Ascending aorta (tissue), 2 donors: Measurements from ENCODE around the gene LARGE1. TPM values are rescaled to one million over a fixed set of nuclear protein-coding genes. Genes with fewer than 3 reads are reported as not detected.
"Not testable (repeated sequence)": the region's sequence is repeated elsewhere in the genome, so short reads cannot be mapped to it uniquely, and the experiment has no call there.

ENCODE experiments used
- DNase-seq, 2 donors: peaks; one replicate each; pipeline ENCODE4 v3.0.0-alpha.2; 2019; ENCODE audit warnings: low spot score in 2 of 2
- H3K27ac ChIP-seq, 2 donors: fragments of 200-600 bp; sonication (generic); one replicate each; pipeline ENCODE4 v1.5.1; 2016 to 2017; ENCODE audit warnings: mild to moderate bottlenecking in 1 of 2
- H3K27me3 ChIP-seq: fragments of 200-600 bp; sonication (generic); one replicate; pipeline ENCODE4 v1.5.1; 2017
- H3K36me3 ChIP-seq, 2 donors: fragments of 200-600 bp; sonication (generic); one replicate each; pipeline ENCODE4 v1.5.1; 2016
- H3K4me1 ChIP-seq, 2 donors: fragments of 200-600 bp; sonication (generic); one replicate each; pipeline ENCODE4 v1.5.1; 2016 to 2017; ENCODE audit warnings: mild to moderate bottlenecking in 1 of 2
- H3K4me3 ChIP-seq, 2 donors: fragments of 200-600 bp; sonication (generic); one replicate each; pipeline ENCODE4 v1.5.1; 2016 to 2017; ENCODE audit warnings: mild to moderate bottlenecking in 1 of 2
- H3K9me3 ChIP-seq, 2 donors: fragments of 200-600 bp; sonication (generic); one replicate each; pipeline ENCODE4 v1.5.1; 2016
- intact Hi-C: fragments of 100-400 bp; cut with DNase I; formaldehyde crosslinking; loops from one replicate; pipeline ENCODE4 v1.15.1; 2023
- total RNA-seq: library from RNA; depleted of rRNA; stranded (reverse); fragments of >200 nt; gene quantifications from one replicate; pipeline ENCODE4 v1.1.0, GENCODE V29; 2016
- TF ChIP-seq, protein P1 (sequence below), 3 experiments: fragments of 200-600 bp in 2 of 3; fragments of 450-650 bp in 1 of 3; sonication (generic) in 2 of 3; IDR thresholded peaks; one replicate each; pipeline ENCODE4 v1.5.1; 2016 to 2019; ENCODE audit warnings: antibody characterized with exemption in 3 of 3, mild to moderate bottlenecking in 1 of 3, moderate library complexity in 1 of 3

The LARGE1 gene
- total RNA-seq, 1 donor from 2014 or later, result 40.6 TPM

GRCh38 chr22:33859311-33859710, 61.0 kb downstream of the LARGE1 start:
- Histone ChIP-seq H3K27me3 (no peaks in the 10 kb centered on the region), H3K9me3 (no peaks in the 10 kb centered on the region), H3K4me3 (no peak overlapping the region), H3K36me3 (no peaks in the 10 kb centered on the region), H3K27ac (no peak overlapping the region), H3K4me1 (no peaks in the 10 kb centered on the region)
- no peak for DNase-seq
- intact Hi-C loops, result no loop called here
- TF ChIP-seq, protein P1, sequence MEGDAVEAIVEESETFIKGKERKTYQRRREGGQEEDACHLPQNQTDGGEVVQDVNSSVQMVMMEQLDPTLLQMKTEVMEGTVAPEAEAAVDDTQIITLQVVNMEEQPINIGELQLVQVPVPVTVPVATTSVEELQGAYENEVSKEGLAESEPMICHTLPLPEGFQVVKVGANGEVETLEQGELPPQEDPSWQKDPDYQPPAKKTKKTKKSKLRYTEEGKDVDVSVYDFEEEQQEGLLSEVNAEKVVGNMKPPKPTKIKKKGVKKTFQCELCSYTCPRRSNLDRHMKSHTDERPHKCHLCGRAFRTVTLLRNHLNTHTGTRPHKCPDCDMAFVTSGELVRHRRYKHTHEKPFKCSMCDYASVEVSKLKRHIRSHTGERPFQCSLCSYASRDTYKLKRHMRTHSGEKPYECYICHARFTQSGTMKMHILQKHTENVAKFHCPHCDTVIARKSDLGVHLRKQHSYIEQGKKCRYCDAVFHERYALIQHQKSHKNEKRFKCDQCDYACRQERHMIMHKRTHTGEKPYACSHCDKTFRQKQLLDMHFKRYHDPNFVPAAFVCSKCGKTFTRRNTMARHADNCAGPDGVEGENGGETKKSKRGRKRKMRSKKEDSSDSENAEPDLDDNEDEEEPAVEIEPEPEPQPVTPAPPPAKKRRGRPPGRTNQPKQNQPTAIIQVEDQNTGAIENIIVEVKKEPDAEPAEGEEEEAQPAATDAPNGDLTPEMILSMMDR (IDR thresholded peaks at IDR 0.05), result no peak

GRCh38 chr22:33858653-33859052, 61.6 kb downstream of the LARGE1 start:
- H3K4me1 ChIP-seq, H3K36me3 ChIP-seq, H3K27ac ChIP-seq, H3K9me3 ChIP-seq, DNase-seq, H3K27me3 ChIP-seq, H3K4me3 ChIP-seq, intact Hi-C loops: not testable (repeated sequence)

- H3K27me3 ChIP-seq, intact Hi-C loops, DNase-seq, H3K9me3 ChIP-seq, H3K27ac ChIP-seq, H3K4me3 ChIP-seq, H3K4me1 ChIP-seq, H3K36me3 ChIP-seq: not testable (repeated sequence)
Measured at GRCh38 chr22:33857767-33858166, 62.5 kb downstream of the LARGE1 start.

DNA sequence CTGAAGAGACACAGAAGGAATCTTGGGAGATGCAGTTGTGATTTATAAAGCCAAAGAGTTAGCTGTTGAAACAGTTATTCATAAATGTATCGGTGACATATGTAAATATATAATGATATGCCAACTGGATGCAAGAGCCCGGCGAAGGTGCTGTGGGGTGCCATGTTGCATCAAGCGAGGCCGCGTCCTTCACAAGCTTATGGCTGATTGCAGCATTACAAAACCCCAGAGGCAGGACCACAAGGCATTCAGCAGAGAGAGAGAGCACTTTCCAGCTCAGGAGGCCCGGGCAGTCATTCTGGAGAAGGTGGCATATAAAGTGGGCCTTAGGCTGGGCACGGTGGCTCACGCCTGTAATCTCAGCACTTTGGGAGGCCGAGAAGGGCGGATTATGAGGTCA, 65.6 kb downstream of the LARGE1 start:
- Histone ChIP-seq H3K27me3 (no peaks in the 10 kb centered on the region), H3K4me3 (no peak overlapping the region), H3K27ac (peak overlapping the region in 1 of 2 donors; percentile 51), H3K36me3 (no peaks in the 10 kb centered on the region), H3K9me3 (no peaks in the 10 kb centered on the region), H3K4me1 (no peaks in the 10 kb centered on the region)
- TF ChIP-seq, protein P1 (IDR thresholded peaks at IDR 0.05), result no peak
- DNase-seq, result no peak
- intact Hi-C loops, result no loop called here

- Histone ChIP-seq H3K27ac (peak overlapping the region; percentile 20 to 51), H3K36me3 (no peaks in the 10 kb centered on the region), H3K9me3 (no peaks in the 10 kb centered on the region), H3K4me1 (no peaks in the 10 kb centered on the region), H3K4me3 (peak overlapping the region; percentile 57 to 73), H3K27me3 (no peaks in the 10 kb centered on the region)
- intact Hi-C loops, result no loop called here
- TF ChIP-seq, protein P1 (IDR thresholded peaks at IDR 0.05), result no peak
- DNase-seq, result peak in 1 of 2 donors; percentile 78
Measured at GRCh38 chr22:33853200-33854097, 66.8 kb downstream of the LARGE1 start.

GRCh38 chr22:33851821-33852384, 68.4 kb downstream of the LARGE1 start:
- TF ChIP-seq, protein P1 (IDR thresholded peaks at IDR 0.05), result no peak
- Histone ChIP-seq H3K27me3 (no peaks in the 10 kb centered on the region), H3K4me1 (no peaks in the 10 kb centered on the region), H3K27ac (no peak overlapping the region), H3K36me3 (no peaks in the 10 kb centered on the region), H3K9me3 (no peaks in the 10 kb centered on the region), H3K4me3 (no peak overlapping the region)
- DNase-seq, result no peak
- intact Hi-C loops, result no loop called here
